ENCODE measurements around the gene SCG2.

The SCG2 gene

GRCh38 chr2:223586261-223586660, 15.9 kb downstream of the SCG2 start:
- H3K36me3 ChIP-seq (ENCODE audit: control insufficient read depth in 1 of 2, insufficient read depth in 2 of 2, low read length in 2 of 2): no peaks in the 10 kb centered on the region
- H3K23ac ChIP-seq (ENCODE audit: low read length): no peak overlapping the region
- peak in 1 of 2 donors; percentile 43 for DNase-seq
- H3K9me3 ChIP-seq (ENCODE audit: insufficient read depth, low read depth, low read length): no peaks in the 10 kb centered on the region
- no peaks in the 10 kb centered on the region for H3K27me3 ChIP-seq (ENCODE audit: insufficient read depth, low read length)
- no peak overlapping the region for H2AK5ac ChIP-seq (ENCODE audit: low read length)
- no peaks in the 10 kb centered on the region for H3K4me1 ChIP-seq (ENCODE audit: control insufficient read depth in 1 of 2, insufficient read depth in 2 of 2, low read length in 2 of 2)
- H4K12ac ChIP-seq (ENCODE audit: low read depth, low read length): no peak overlapping the region
- no peak overlapping the region for H3K4me2 ChIP-seq (ENCODE audit: low read length)
- no peak overlapping the region for H3K14ac ChIP-seq (ENCODE audit: low read length)
- H3K9ac ChIP-seq (ENCODE audit: low read length): no peak overlapping the region
- no peak overlapping the region for H2AFZ ChIP-seq (ENCODE audit: insufficient read depth, low read length, poor library complexity)
- no peak overlapping the region for H2BK120ac ChIP-seq (ENCODE audit: insufficient read depth, low read length, poor library complexity)
- no peak overlapping the region for H4K91ac ChIP-seq (ENCODE audit: low read depth, low read length)
- no peak overlapping the region for H3K27ac ChIP-seq (ENCODE audit: low read depth, low read length)
- H3K18ac ChIP-seq (ENCODE audit: low read length): no peak overlapping the region
- no peak overlapping the region for H4K8ac ChIP-seq (ENCODE audit: low read depth, low read length)
- peaks cover 3% of the 10 kb centered on the region for H3K79me1 ChIP-seq (ENCODE audit: low read length)
- no peak overlapping the region for H3K4ac ChIP-seq (ENCODE audit: low read depth, low read length)
- no peak overlapping the region for H2BK12ac ChIP-seq (ENCODE audit: low read length)
- WGBS (ENCODE audit: extremely low coverage, insufficient coverage, insufficient read length): no CpG with 5 or more reads among the region's 2 CpGs
- no peak overlapping the region for H2BK5ac ChIP-seq (ENCODE audit: low read depth, low read length, poor library complexity)
- no peak overlapping the region for H3K4me3 ChIP-seq (ENCODE audit: low read depth, low read length)
- no peaks in the 10 kb centered on the region for H3K79me2 ChIP-seq (ENCODE audit: control insufficient read depth, insufficient read depth, low read length, poor library complexity)

GRCh38 chr2:223585666-223586065, 16.5 kb downstream of the SCG2 start:
- Histone ChIP-seq H3K4ac (ENCODE audit: low read depth, low read length) (no peak overlapping the region), H3K27me3 (ENCODE audit: insufficient read depth, low read length) (no peaks in the 10 kb centered on the region), H3K4me3 (ENCODE audit: low read depth, low read length) (no peak overlapping the region), H3K79me1 (ENCODE audit: low read length) (peaks cover 3% of the 10 kb centered on the region), H2AK5ac (ENCODE audit: low read length) (no peak overlapping the region), H4K91ac (ENCODE audit: low read depth, low read length) (no peak overlapping the region), H4K8ac (ENCODE audit: low read depth, low read length) (no peak overlapping the region), H3K4me1 (ENCODE audit: control insufficient read depth in 1 of 2, insufficient read depth in 2 of 2, low read length in 2 of 2) (no peaks in the 10 kb centered on the region), H3K23ac (ENCODE audit: low read length) (no peak overlapping the region), H3K79me2 (ENCODE audit: control insufficient read depth, insufficient read depth, low read length, poor library complexity) (no peaks in the 10 kb centered on the region), H2BK5ac (ENCODE audit: low read depth, low read length, poor library complexity) (no peak overlapping the region), H2BK120ac (ENCODE audit: insufficient read depth, low read length, poor library complexity) (no peak overlapping the region), H3K36me3 (ENCODE audit: control insufficient read depth in 1 of 2, insufficient read depth in 2 of 2, low read length in 2 of 2) (no peaks in the 10 kb centered on the region), H2AFZ (ENCODE audit: insufficient read depth, low read length, poor library complexity) (no peak overlapping the region), H3K4me2 (ENCODE audit: low read length) (no peak overlapping the region), H3K9me3 (ENCODE audit: insufficient read depth, low read depth, low read length) (no peaks in the 10 kb centered on the region), H4K12ac (ENCODE audit: low read depth, low read length) (no peak overlapping the region), H2BK12ac (ENCODE audit: low read length) (no peak overlapping the region), H3K18ac (ENCODE audit: low read length) (no peak overlapping the region), H3K9ac (ENCODE audit: low read length) (no peak overlapping the region), H3K14ac (ENCODE audit: low read length) (no peak overlapping the region), H3K27ac (ENCODE audit: low read depth, low read length) (no peak overlapping the region)
- no peak for DNase-seq
- no CpG with 5 or more reads among the region's 4 CpGs for WGBS (ENCODE audit: extremely low coverage, insufficient coverage, insufficient read length)

GRCh38 chr2:223582001-223582400, 20.2 kb downstream of the SCG2 start:
- H3K18ac ChIP-seq (ENCODE audit: low read length): no peak overlapping the region
- no peaks in the 10 kb centered on the region for H3K4me1 ChIP-seq (ENCODE audit: control insufficient read depth in 1 of 2, insufficient read depth in 2 of 2, low read length in 2 of 2)
- no CpG with 5 or more reads among the region's 5 CpGs for WGBS (ENCODE audit: extremely low coverage, insufficient coverage, insufficient read length)
- no peaks in the 10 kb centered on the region for H3K9me3 ChIP-seq (ENCODE audit: insufficient read depth, low read depth, low read length)
- H4K12ac ChIP-seq (ENCODE audit: low read depth, low read length): no peak overlapping the region
- H2AFZ ChIP-seq (ENCODE audit: insufficient read depth, low read length, poor library complexity): no peak overlapping the region
- no peak for DNase-seq
- peak overlapping the region; percentile 16 for H4K91ac ChIP-seq (ENCODE audit: low read depth, low read length)
- H4K8ac ChIP-seq (ENCODE audit: low read depth, low read length): no peak overlapping the region
- no peak overlapping the region for H3K9ac ChIP-seq (ENCODE audit: low read length)
- no peak overlapping the region for H3K4me2 ChIP-seq (ENCODE audit: low read length)
- H2BK120ac ChIP-seq (ENCODE audit: insufficient read depth, low read length, poor library complexity): no peak overlapping the region
- no peak overlapping the region for H3K14ac ChIP-seq (ENCODE audit: low read length)
- H3K4me3 ChIP-seq (ENCODE audit: low read depth, low read length): no peak overlapping the region
- no peaks in the 10 kb centered on the region for H3K27me3 ChIP-seq (ENCODE audit: insufficient read depth, low read length)
- no peak overlapping the region for H2BK5ac ChIP-seq (ENCODE audit: low read depth, low read length, poor library complexity)
- H3K23ac ChIP-seq (ENCODE audit: low read length): no peak overlapping the region
- peak overlapping the region; percentile 65 for H2BK12ac ChIP-seq (ENCODE audit: low read length)
- no peaks in the 10 kb centered on the region for H3K79me2 ChIP-seq (ENCODE audit: control insufficient read depth, insufficient read depth, low read length, poor library complexity)
- peaks cover 3% of the 10 kb centered on the region for H3K79me1 ChIP-seq (ENCODE audit: low read length)
- no peak overlapping the region for H2AK5ac ChIP-seq (ENCODE audit: low read length)
- no peaks in the 10 kb centered on the region for H3K36me3 ChIP-seq (ENCODE audit: control insufficient read depth in 1 of 2, insufficient read depth in 2 of 2, low read length in 2 of 2)
- no peak overlapping the region for H3K4ac ChIP-seq (ENCODE audit: low read depth, low read length)
- no peak overlapping the region for H3K27ac ChIP-seq (ENCODE audit: low read depth, low read length)

DNA sequence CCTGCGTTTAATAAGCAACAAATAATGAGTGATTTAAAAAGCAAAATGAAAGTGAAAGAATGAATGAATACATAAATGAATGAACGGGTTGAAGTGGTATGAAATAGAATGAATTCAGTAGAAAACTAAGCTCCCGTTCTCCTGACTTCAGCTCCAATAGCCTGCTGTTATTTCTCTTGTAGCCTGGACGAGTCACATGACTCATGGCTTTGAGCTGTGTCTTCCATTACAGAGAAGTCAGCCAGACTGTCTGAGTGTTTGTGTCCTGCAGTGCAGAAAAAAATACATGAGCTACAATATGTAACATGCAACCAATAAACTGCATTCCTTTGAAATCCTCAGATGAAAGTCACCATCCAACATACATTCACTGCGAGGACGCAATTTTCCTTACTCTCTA, 21.2 kb downstream of the SCG2 start:
- WGBS (ENCODE audit: extremely low coverage, insufficient coverage, insufficient read length): 100% methylated on average over 1 of the region's 6 CpGs
- Histone ChIP-seq H2AFZ (ENCODE audit: insufficient read depth, low read length, poor library complexity) (no peak overlapping the region), H3K79me1 (ENCODE audit: low read length) (peaks cover 3% of the 10 kb centered on the region), H4K91ac (ENCODE audit: low read depth, low read length) (no peak overlapping the region), H3K14ac (ENCODE audit: low read length) (no peak overlapping the region), H3K4ac (ENCODE audit: low read depth, low read length) (no peak overlapping the region), H3K4me3 (ENCODE audit: low read depth, low read length) (no peak overlapping the region), H4K12ac (ENCODE audit: low read depth, low read length) (no peak overlapping the region), H3K27ac (ENCODE audit: low read depth, low read length) (no peak overlapping the region), H2BK12ac (ENCODE audit: low read length) (no peak overlapping the region), H3K4me1 (ENCODE audit: control insufficient read depth in 1 of 2, insufficient read depth in 2 of 2, low read length in 2 of 2) (peaks cover 0 to 4% of the 10 kb centered on the region in 2 experiments), H3K18ac (ENCODE audit: low read length) (no peak overlapping the region), H3K9ac (ENCODE audit: low read length) (no peak overlapping the region), H3K27me3 (ENCODE audit: insufficient read depth, low read length) (no peaks in the 10 kb centered on the region), H3K79me2 (ENCODE audit: control insufficient read depth, insufficient read depth, low read length, poor library complexity) (no peaks in the 10 kb centered on the region), H3K9me3 (ENCODE audit: insufficient read depth, low read depth, low read length) (no peaks in the 10 kb centered on the region), H4K8ac (ENCODE audit: low read depth, low read length) (no peak overlapping the region), H2BK120ac (ENCODE audit: insufficient read depth, low read length, poor library complexity) (no peak overlapping the region), H3K23ac (ENCODE audit: low read length) (no peak overlapping the region), H3K36me3 (ENCODE audit: control insufficient read depth in 1 of 2, insufficient read depth in 2 of 2, low read length in 2 of 2) (no peaks in the 10 kb centered on the region), H2AK5ac (ENCODE audit: low read length) (no peak overlapping the region), H3K4me2 (ENCODE audit: low read length) (no peak overlapping the region), H2BK5ac (ENCODE audit: low read depth, low read length, poor library complexity) (no peak overlapping the region)
- DNase-seq: peak; percentile 21 to 40

Measured in trophoblast cell (in vitro differentiated cells and primary cell).